Measurements from ENCODE around the gene SPEN. TPM values are rescaled to one million over a fixed set of nuclear protein-coding genes. Genes with fewer than 3 reads are reported as not detected.

The SPEN gene
- total and polyA plus RNA-seq, 2 experiments from 2014 or later, result 14.9 to 43.6 TPM

GRCh38 chr1:15941899-15942660 lies 94.6 kb downstream of the SPEN start (continued):
- no peak for TF ChIP-seq ZNF462 (CRISPR knock-in tag; IDR thresholded peaks at IDR 0.05)
- no peak for TF ChIP-seq EZH2 (IDR thresholded peaks at IDR 0.05; ENCODE audit: low read depth, unreplicated experiment)
- TF ChIP-seq ETS1 (IDR thresholded peaks at IDR 0.05), result no peak
- no peak for TF ChIP-seq ZNF114 (CRISPR knock-in tag; IDR thresholded peaks at IDR 0.05)

DNA sequence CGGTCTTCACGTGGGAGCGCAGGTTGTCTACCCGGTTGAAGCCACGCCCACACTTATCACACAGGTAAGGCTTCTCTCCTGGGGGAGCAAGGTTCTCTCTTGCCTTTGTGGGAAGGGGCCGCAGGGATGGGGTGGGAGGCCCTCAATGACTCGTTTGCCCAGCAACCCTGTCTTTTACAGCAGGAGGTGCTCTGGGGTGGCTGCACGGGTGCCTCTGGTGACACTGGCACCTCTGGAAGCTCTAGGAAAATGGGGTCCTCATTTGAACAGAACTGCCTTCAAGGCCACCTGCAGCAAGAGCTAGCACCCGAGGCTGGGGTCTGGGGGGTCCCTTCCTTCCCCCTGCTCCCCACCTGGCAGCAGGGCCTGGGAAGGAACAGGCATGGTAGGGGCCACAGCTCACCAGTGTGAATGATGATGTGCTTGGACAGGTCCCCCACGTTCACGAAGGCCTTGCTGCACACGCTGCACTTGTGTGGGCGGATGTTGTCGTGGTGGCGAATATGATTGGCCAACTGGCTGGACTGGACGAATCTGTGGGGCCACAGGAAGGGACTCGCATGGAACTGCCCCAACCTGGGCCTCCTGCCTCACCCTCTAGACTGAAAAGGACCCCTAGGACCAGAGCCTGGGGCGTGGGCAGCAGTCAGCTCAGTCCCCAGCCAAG lies 95.3 kb downstream of the SPEN start:
- Histone ChIP-seq H3K79me2 (replicated peaks; ENCODE audit: insufficient read depth) (no peaks in the 10 kb centered on the region), H3F3A (replicated peaks; ENCODE audit: low read depth) (no peaks in the 10 kb centered on the region), H2AFZ (no peak overlapping the region), H4K20me1 (replicated peaks; ENCODE audit: insufficient read depth) (no peaks in the 10 kb centered on the region; the same call in 1 of the 2 replicates), H3K4me3 (no peak overlapping the region), H3K4me1 (ENCODE audit: insufficient read depth) (no peaks in the 10 kb centered on the region), H3K4me2 (no peak overlapping the region), H3K27ac (ENCODE audit: low read depth) (no peak overlapping the region), H3K9me2 (ENCODE audit: insufficient read depth) (no peaks in the 10 kb centered on the region), H3K36me3 (ENCODE audit: insufficient read depth) (peaks cover 14% of the 10 kb centered on the region), H3K27me3 (ENCODE audit: insufficient read depth) (no peaks in the 10 kb centered on the region)
- ATAC-seq (no peak), DNase-seq (ENCODE audit: low spot score) (no peak)
- peaks cover 10% of the 10 kb centered on the region for H3K27me3 Mint-ChIP-seq (ENCODE audit: insufficient read depth, low read depth, poor library complexity)
- H3K36me3 Mint-ChIP-seq (ENCODE audit: low read depth), result peaks cover 43% of the 10 kb centered on the region
- H3K27ac Mint-ChIP-seq, result no peak overlapping the region
- H3K4me1 Mint-ChIP-seq, result peaks cover 3% of the 10 kb centered on the region
- no peak overlapping the region for H3K4me3 Mint-ChIP-seq
- no peaks in the 10 kb centered on the region for H3K9me3 Mint-ChIP-seq
- TF ChIP-seq POLR2AphosphoS5 (IDR thresholded peaks at IDR 0.05; ENCODE audit: low read depth) (no peak), STAT1 (IDR thresholded peaks at IDR 0.05; ENCODE audit: unreplicated experiment) (no peak), EZH2phosphoT487 (IDR thresholded peaks at IDR 0.05; ENCODE audit: unreplicated experiment) (no peak), ZNF331 (CRISPR knock-in tag; IDR thresholded peaks at IDR 0.05; ENCODE audit: low read depth) (no peak), CREB1 (CRISPR knock-in tag; IDR thresholded peaks at IDR 0.05; ENCODE audit: low read depth) (no peak), NANOG (IDR thresholded peaks at IDR 0.05; ENCODE audit: borderline replicate concordance) (no peak)

All from GM23338 (cell line).